ENCODE results near the gene GLRX3. TPM values are rescaled to one million over a fixed set of nuclear protein-coding genes. Genes with fewer than 3 reads are reported as not detected.

Gene GLRX3
- total and polyA plus RNA-seq, 9 donors: 57.5 to 71.6 (median 62.1) TPM

DNA sequence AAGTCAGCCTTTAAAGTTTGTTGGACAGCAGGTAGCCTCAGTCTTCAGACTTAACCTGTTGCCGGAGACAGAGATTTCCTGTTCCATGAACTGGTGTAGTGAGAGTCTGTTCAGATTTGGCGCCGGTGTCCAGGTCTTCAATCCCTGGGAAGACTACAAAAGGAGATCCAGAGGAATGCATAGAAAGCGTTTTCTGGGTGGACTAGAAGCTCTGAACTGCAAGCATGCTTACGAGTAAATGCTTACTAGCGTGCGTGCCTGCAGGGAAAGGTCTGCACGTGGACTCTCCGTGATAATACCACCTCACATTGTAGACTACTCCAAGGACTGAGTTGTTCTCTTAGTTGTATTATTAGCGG, 878 bp downstream of the GLRX3 start:
- Histone ChIP-seq H3K4me3 (ENCODE audit: low read length) (peak overlapping the region; percentile 72), H3K27ac (ENCODE audit: low read length) (peak overlapping the region; percentile 40), H3K9me3 (replicated peaks; ENCODE audit: control insufficient read depth, low read depth, low read length) (no peaks in the 10 kb centered on the region), H3K27me3 (ENCODE audit: control insufficient read depth, insufficient read depth, low read length) (no peaks in the 10 kb centered on the region), H3K4me1 (ENCODE audit: control insufficient read depth, insufficient read depth, low read length) (peaks cover 20% of the 10 kb centered on the region), H3K36me3 (ENCODE audit: control insufficient read depth, insufficient read depth, low read length) (peaks cover 11% of the 10 kb centered on the region)
- DNase-seq: peak; percentile 27
- 0% methylated on average over 1 of the region's 10 CpGs for WGBS (ENCODE audit: insufficient coverage)

DNA sequence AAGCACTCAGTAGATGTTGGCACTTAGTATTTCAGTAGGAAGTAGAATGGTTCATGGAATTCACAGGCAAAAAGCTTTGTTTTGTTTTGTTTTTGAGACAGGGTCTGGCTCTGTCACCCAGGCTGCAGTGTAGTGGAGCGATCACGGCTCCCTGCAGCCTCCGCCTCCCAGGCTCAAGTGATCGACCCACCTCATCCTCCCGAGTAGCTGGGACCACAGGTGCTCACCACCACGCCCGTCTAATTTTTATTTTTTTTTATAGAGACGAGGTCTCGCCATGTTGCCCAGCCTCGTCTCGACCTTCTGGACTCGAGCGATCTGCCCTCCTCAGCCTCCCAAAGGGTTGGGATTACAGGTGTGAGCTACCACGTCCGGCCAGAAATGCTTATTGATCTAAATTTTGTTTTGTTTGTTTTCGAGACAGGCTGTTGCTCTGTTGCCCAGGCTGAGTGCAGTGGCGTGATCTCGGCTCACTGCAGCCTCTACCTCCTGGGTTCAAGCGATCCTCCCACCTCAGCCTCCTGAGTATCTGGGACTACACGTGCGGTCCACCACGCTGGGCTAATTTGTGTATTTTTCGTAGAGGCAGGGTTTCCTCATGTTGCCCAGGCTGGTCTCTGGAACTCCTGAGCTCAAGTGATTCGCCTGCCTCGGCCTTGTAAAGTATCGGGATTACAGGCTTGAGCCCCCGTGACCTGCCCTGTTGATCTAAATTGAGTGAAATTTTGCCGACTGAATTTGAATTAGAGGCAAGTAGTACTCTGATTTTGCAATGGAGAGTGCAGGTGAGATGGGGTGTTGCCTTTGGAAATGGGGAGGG, 1.7 kb downstream of the GLRX3 start:
- Histone ChIP-seq H3K27me3 (ENCODE audit: control insufficient read depth, insufficient read depth, low read length) (no peaks in the 10 kb centered on the region), H3K36me3 (ENCODE audit: control insufficient read depth, insufficient read depth, low read length) (peaks cover 19% of the 10 kb centered on the region), H3K9me3 (replicated peaks; ENCODE audit: control insufficient read depth, low read depth, low read length) (no peaks in the 10 kb centered on the region), H3K4me1 (ENCODE audit: control insufficient read depth, insufficient read depth, low read length) (peaks cover 20% of the 10 kb centered on the region), H3K27ac (ENCODE audit: low read length) (no peak overlapping the region), H3K4me3 (ENCODE audit: low read length) (peak overlapping the region; percentile 72)
- DNase-seq: no peak
- WGBS (ENCODE audit: insufficient coverage): 89% methylated on average over 18 of the region's 28 CpGs

DNA sequence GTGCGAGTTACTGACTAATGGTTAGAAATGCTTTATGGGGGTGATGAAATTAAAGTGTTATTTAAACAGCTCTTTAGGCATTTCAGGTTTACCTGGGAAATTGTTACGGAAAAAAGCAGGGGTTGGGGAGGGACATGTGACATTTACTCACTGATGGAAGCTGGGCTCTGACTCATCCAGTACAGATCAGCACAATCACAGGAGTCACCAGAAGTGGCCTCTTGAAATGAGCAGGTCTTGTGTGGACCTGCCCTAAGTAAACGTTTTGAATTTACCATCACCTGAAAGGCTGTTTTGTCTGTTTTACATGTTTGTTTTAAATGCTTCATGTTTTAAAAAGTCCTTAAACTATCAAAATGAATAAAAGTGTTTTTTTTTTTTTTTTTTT, 2.3 kb downstream of the GLRX3 start:
- WGBS (ENCODE audit: insufficient coverage): 100% methylated on average over 2 of the region's 3 CpGs
- no peaks in the 10 kb centered on the region for H3K27me3 ChIP-seq (ENCODE audit: control insufficient read depth, insufficient read depth, low read length)
- H3K9me3 ChIP-seq (replicated peaks; ENCODE audit: control insufficient read depth, low read depth, low read length): no peaks in the 10 kb centered on the region
- no peak overlapping the region for H3K4me3 ChIP-seq (ENCODE audit: low read length)
- no peak for DNase-seq
- no peak overlapping the region for H3K27ac ChIP-seq (ENCODE audit: low read length)
- peaks cover 21% of the 10 kb centered on the region for H3K36me3 ChIP-seq (ENCODE audit: control insufficient read depth, insufficient read depth, low read length)
- H3K4me1 ChIP-seq (ENCODE audit: control insufficient read depth, insufficient read depth, low read length): peaks cover 20% of the 10 kb centered on the region

DNA sequence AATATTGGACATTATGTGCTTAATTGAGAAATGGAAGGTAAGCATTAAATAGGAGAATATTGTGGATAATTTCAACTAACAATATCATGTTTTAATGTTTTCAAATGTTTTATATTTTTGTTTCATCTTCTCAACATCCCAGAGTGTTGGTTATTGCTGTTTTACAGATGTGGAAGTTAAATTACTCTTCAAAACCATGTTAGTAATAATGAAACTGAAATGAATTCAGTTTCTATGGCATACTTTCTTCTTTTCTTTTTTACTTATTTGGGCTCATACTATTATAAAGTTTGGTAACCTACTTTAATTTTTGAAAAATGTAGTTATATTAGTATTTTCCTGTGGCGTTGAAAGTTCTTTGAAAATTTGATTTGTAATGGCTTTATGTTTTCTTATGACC, 4.2 kb downstream of the GLRX3 start:
- WGBS (ENCODE audit: insufficient coverage): no CpG with 5 or more reads among the region's 1 CpG
- H3K4me1 ChIP-seq (ENCODE audit: control insufficient read depth, insufficient read depth, low read length): peaks cover 20% of the 10 kb centered on the region
- H3K27me3 ChIP-seq (ENCODE audit: control insufficient read depth, insufficient read depth, low read length): no peaks in the 10 kb centered on the region

DNA sequence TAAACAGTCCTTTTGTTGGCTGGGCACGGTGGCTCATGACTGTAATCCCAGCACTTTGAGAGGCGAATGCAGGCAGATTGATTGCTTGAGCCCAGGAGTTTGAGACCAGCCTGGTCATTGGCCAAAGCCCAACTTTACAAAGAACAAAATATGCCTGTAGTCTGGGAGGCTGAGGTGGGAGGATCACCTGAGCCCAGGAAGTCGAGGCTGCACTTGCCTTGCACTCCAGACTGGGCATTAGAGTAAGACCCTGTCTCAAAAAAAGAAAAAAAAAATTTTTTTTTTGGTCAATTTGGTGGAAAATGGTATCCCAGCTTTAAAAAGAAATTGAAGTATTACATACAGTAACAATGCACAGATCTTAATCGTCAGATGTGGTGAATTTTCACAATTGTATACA, 4.8 kb downstream of the GLRX3 start:
- Histone ChIP-seq H3K27ac (ENCODE audit: low read length) (no peak overlapping the region), H3K36me3 (ENCODE audit: control insufficient read depth, insufficient read depth, low read length) (peaks cover 23% of the 10 kb centered on the region), H3K27me3 (ENCODE audit: control insufficient read depth, insufficient read depth, low read length) (no peaks in the 10 kb centered on the region), H3K4me1 (ENCODE audit: control insufficient read depth, insufficient read depth, low read length) (peaks cover 15% of the 10 kb centered on the region), H3K4me3 (ENCODE audit: low read length) (no peak overlapping the region), H3K9me3 (replicated peaks; ENCODE audit: control insufficient read depth, low read depth, low read length) (no peaks in the 10 kb centered on the region)
- no peak for DNase-seq
- no CpG with 5 or more reads among the region's 4 CpGs for WGBS (ENCODE audit: insufficient coverage)

More for the DNA sequence above, 4.2 kb downstream of the GLRX3 start:
- Histone ChIP-seq H3K27ac (ENCODE audit: low read length) (no peak overlapping the region), H3K4me3 (ENCODE audit: low read length) (no peak overlapping the region), H3K9me3 (replicated peaks; ENCODE audit: control insufficient read depth, low read depth, low read length) (no peaks in the 10 kb centered on the region), H3K36me3 (ENCODE audit: control insufficient read depth, insufficient read depth, low read length) (peaks cover 21% of the 10 kb centered on the region)
- no peak for DNase-seq

DNA sequence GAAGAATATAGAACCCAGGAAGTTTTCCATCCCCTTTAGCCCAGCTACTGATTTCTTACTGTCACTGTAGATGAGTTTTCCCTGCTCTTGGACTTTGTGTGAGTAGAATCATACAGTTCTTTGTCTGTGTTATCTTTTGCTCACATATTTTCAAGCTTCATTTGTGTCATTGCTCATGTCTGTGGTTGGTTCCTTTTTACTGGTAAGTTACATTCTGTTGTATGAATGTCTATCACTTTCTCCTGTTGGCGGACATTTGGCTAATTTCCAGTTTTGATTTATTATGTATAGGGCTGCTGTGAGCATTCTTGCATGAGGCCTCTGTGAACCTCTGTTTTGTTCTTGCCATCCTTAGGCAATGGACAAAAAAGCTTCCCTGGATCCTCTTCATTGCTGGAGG, 5.3 kb downstream of the GLRX3 start:
- H3K27me3 ChIP-seq (ENCODE audit: control insufficient read depth, insufficient read depth, low read length): no peaks in the 10 kb centered on the region
- no peak overlapping the region for H3K27ac ChIP-seq (ENCODE audit: low read length)
- peaks cover 27% of the 10 kb centered on the region for H3K36me3 ChIP-seq (ENCODE audit: control insufficient read depth, insufficient read depth, low read length)
- no peaks in the 10 kb centered on the region for H3K9me3 ChIP-seq (replicated peaks; ENCODE audit: control insufficient read depth, low read depth, low read length)
- no peak overlapping the region for H3K4me3 ChIP-seq (ENCODE audit: low read length)
- H3K4me1 ChIP-seq (ENCODE audit: control insufficient read depth, insufficient read depth, low read length): peaks cover 15% of the 10 kb centered on the region
- DNase-seq: no peak
- WGBS (ENCODE audit: insufficient coverage): no CpG with 5 or more reads among the region's 1 CpG

DNA sequence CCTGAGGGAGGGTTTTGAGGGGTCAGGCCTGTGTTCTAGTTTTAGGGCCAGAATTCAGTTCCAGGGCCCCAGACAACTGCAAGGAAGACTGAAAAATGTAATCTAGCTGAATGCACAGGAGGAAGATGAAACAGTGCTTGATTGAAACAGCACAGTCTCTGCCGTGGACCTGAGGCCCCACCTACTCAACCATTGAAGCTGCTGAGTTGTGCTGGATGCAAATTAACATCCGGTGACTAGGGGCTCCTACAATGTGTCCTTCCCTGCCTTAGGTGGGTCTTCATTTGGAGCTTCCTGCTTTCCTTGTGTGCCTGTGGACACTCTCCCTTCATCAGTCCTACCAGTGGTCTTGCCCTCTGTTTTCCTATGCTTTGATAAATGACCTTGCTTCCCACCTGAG, 5.7 kb downstream of the GLRX3 start:
- peaks cover 15% of the 10 kb centered on the region for H3K4me1 ChIP-seq (ENCODE audit: control insufficient read depth, insufficient read depth, low read length)
- 43% methylated on average over 2 of the region's 2 CpGs for WGBS (ENCODE audit: insufficient coverage)
- H3K36me3 ChIP-seq (ENCODE audit: control insufficient read depth, insufficient read depth, low read length): peaks cover 27% of the 10 kb centered on the region
- DNase-seq: no peak
- no peaks in the 10 kb centered on the region for H3K9me3 ChIP-seq (replicated peaks; ENCODE audit: control insufficient read depth, low read depth, low read length)
- no peak overlapping the region for H3K4me3 ChIP-seq (ENCODE audit: low read length)
- H3K27ac ChIP-seq (ENCODE audit: low read length): no peak overlapping the region
- H3K27me3 ChIP-seq (ENCODE audit: control insufficient read depth, insufficient read depth, low read length): no peaks in the 10 kb centered on the region

DNA sequence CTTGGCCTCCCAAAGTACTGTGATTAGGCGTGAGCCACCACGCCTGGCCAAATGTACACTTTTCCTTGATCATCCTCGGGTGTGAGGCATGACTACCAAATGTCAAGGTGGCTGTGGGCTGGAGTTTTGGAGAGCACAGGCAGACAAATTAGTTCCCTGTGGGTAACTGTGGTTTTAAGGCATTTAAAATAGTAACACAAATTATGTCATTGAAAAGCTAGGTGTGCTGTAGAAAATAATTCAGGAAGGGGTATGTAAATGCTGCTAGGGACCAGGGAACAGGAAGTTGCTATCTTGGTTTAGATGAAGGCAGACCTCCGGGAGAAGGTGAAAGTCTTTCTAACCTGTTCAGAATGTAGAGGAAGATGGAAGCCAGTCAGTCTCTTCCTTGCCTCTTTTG, 9.9 kb downstream of the GLRX3 start:
- 86% methylated on average over 4 of the region's 4 CpGs for WGBS (ENCODE audit: insufficient coverage)
- Histone ChIP-seq H3K36me3 (ENCODE audit: control insufficient read depth, insufficient read depth, low read length) (peaks cover 21% of the 10 kb centered on the region), H3K4me1 (ENCODE audit: control insufficient read depth, insufficient read depth, low read length) (peaks cover 2% of the 10 kb centered on the region), H3K4me3 (ENCODE audit: low read length) (no peak overlapping the region), H3K27me3 (ENCODE audit: control insufficient read depth, insufficient read depth, low read length) (no peaks in the 10 kb centered on the region), H3K9me3 (replicated peaks; ENCODE audit: control insufficient read depth, low read depth, low read length) (no peaks in the 10 kb centered on the region), H3K27ac (ENCODE audit: low read length) (no peak overlapping the region)
- no peak for DNase-seq

DNA sequence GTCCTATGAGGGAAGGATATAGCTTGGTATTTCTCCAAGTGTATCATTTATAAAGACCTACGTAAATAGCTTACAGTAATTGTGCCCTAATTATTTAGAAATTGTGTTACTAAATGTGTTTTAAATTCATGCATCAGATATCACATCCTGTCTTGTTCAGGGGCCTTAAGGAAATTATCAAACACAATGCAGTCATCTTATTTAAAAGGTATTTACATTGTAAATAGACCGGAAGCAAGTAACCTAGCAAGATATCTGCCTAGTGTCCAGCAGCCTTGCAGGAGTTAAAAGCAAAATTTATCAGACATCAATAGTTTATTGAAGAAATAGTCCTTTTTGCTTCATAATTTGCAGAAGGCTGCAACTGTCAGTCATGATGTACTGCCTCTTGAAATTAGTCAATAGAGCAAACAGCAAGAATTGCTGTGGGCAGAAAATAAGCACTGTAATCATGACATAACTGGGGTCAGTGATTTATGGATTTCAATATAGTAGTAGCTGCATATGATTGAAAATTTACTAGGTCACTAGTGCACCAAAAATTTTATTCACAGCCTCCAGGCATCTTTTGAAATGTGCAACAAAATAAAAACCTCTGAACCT, 23.1 kb downstream of the GLRX3 start:
- WGBS (ENCODE audit: insufficient coverage): no CpG with 5 or more reads among the region's 2 CpGs
- Histone ChIP-seq H3K4me3 (ENCODE audit: low read length) (no peak overlapping the region), H3K36me3 (ENCODE audit: control insufficient read depth, insufficient read depth, low read length) (peaks cover 25% of the 10 kb centered on the region), H3K4me1 (ENCODE audit: control insufficient read depth, insufficient read depth, low read length) (no peaks in the 10 kb centered on the region), H3K27me3 (ENCODE audit: control insufficient read depth, insufficient read depth, low read length) (no peaks in the 10 kb centered on the region), H3K27ac (ENCODE audit: low read length) (no peak overlapping the region), H3K9me3 (replicated peaks; ENCODE audit: control insufficient read depth, low read depth, low read length) (no peaks in the 10 kb centered on the region)
- no peak for DNase-seq

DNA sequence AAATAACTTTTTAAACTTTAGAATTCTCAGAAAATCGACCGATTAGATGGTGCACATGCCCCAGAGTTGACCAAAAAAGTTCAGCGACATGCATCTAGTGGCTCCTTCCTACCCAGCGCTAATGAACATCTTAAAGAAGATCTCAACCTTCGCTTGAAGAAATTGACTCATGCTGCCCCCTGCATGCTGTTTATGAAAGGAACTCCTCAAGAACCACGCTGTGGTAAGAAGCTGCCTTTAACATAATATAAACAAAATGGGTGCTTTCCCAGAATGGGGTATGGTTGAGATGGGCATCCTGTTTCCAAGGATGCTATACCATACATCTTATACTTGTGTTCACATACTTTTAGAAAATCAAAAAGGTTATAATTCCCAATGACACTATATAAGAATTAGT, 24.6 kb downstream of the GLRX3 start:
- H3K36me3 ChIP-seq (ENCODE audit: control insufficient read depth, insufficient read depth, low read length): peaks cover 22% of the 10 kb centered on the region
- 87% methylated on average over 4 of the region's 6 CpGs for WGBS (ENCODE audit: insufficient coverage)
- peak; percentile 15 for DNase-seq
- no peaks in the 10 kb centered on the region for H3K27me3 ChIP-seq (ENCODE audit: control insufficient read depth, insufficient read depth, low read length)
- no peaks in the 10 kb centered on the region for H3K9me3 ChIP-seq (replicated peaks; ENCODE audit: control insufficient read depth, low read depth, low read length)
- no peak overlapping the region for H3K27ac ChIP-seq (ENCODE audit: low read length)
- H3K4me1 ChIP-seq (ENCODE audit: control insufficient read depth, insufficient read depth, low read length): no peaks in the 10 kb centered on the region
- no peak overlapping the region for H3K4me3 ChIP-seq (ENCODE audit: low read length)

Data from muscle of leg (tissue), 11 donors.